HG03064 (cell line): ENCODE measurements around the gene DSCAML1.

Experiments used
- ATAC-seq: cut with Tn5 transposase; IDR thresholded peaks from one replicate; pipeline ENCODE4 v1.9.1; 2021; ENCODE audit warnings: low read depth; ENCODE audit not compliant: unreplicated experiment

The DSCAML1 gene

DNA sequence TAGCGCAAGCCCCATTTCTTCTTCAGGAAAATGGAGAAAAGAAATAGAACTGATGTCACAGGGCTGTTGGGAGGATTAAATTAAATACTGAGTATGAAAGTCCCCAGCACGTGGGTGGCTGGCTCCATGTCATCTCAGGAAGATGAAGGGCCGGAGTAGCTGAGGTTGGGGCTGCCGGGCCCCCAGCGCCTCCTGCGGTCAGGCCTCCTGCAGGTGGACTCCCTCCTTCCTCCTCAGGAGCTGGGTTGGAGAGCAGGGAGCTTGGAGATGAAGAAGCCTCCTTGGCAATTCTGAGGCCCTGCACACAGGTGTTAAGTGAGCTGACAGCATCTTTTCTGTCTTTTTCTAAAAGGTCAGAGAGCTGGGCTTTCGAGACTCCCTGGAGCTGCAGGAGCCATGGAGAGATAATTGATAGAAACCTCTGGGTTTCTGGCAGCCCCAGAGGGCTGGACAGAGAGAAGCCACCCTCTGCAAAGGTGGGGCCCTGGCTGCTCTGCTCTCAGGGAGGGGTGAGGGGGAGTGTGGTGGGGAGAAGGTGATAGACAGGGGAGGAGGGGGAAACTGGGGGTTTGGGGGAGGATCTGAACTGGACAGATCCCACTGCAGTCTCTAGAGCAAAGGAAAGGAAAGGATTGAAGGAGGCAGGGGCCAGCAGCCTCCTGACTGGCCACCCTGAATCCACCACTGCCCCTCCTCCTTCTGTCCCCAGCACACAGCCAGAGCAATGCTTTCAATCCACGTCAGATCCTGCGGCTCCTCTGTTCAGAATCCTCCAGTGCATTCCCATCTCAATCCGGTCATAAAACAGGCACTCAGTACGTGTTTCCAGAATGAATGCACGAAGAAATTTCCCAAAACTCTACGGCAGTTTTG, 258.5 kb downstream of the DSCAML1 start:
- ATAC-seq: no peak

DNA sequence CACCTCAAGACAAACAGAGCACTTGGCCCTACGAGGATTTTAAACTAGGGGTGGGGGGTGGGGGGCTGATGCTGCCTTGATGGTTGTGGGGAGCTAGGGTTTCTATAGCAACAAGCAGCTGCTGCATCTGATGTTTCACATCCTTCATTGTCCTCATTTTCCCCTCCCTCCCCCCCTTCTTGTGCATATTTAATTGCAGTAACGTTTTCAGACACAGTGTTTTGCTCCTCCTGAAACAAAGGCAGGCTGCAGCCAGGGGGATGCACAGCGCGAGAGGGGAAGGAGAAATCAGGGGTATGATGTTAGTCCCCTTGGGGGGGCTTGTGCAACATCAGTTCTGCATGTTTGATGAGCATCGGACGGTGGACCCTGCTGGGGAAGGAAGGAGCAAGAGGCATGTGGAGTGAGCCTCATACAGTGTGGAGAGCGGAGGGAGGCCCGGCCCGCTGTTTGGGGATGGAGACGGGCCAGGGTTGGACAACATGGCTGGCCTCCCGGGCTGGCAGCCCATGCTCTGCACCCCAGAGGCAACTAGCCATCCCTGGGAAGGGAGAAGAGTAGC, 261.1 kb downstream of the DSCAML1 start:
- no peak for ATAC-seq

DNA sequence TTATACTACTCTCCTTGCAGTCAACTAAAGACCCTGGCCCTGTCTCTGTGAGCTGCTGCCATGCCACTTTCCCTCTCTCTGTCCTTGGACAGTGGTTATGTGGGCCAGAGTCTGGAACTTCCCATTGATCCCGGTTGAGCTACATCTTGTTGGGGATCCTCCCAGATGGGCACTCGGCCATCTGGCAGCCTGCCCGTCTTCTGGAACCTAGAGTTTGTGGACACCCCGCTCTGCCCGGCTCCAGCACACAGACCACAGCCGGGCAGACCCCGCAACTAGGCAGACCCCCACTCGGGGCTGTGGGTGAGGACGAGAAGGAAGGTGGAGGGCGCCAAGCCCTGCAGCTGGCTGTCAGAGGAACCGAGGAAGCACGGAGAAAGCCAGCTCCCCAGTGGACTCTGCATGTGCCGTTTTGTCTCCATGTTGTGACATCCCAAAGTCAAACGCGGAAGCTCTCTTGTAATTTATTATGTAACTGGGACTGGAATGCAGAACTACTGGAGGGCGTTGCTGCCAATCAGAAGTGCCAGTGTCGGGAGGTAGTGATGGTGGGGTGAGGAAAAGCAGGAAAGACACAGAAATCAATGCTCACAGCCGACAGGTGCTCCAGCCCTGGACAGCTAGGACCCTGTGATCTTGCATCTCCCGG, 261.7 kb downstream of the DSCAML1 start:
- no peak for ATAC-seq

DNA sequence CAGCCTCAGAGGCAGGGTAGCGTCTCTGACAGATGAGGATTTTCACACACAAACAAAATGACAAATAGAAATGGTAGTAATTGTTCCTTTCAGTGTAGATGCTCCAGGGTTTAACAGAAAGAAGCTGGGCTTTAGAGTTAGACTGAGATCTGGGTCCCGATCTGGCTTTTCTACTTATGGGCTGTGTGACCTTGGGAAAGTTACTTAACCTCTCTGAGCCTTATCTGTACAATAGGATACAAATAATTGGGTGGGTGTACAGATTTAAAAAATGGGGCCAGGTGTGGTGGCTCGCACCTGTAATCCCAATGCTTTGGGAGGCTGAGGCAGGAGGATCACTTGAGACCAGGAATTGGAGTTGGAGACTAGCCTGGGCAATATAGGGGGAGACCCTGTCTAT, 264.4 kb downstream of the DSCAML1 start:
- ATAC-seq: no peak

DNA sequence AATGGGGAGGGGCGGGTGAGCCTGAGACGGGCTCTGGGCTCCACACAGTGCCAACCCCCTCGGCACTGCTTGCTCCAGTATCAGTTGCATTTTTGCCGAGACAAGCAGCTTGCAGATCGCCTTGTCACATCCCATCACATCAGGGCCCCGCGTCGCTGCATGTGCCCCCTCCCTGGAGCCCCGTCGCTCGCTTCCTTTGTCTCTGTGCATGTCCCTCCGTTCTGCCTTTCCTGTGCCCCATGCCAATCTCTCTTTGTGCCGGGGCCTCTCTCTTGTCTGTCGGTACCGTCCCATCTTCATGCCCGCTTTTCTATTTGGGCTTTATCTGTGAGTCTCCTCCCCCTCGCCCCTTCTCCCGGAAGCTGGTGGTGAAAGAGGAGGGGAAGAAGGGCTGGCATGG, 267.2 kb downstream of the DSCAML1 start:
- no peak for ATAC-seq

DNA sequence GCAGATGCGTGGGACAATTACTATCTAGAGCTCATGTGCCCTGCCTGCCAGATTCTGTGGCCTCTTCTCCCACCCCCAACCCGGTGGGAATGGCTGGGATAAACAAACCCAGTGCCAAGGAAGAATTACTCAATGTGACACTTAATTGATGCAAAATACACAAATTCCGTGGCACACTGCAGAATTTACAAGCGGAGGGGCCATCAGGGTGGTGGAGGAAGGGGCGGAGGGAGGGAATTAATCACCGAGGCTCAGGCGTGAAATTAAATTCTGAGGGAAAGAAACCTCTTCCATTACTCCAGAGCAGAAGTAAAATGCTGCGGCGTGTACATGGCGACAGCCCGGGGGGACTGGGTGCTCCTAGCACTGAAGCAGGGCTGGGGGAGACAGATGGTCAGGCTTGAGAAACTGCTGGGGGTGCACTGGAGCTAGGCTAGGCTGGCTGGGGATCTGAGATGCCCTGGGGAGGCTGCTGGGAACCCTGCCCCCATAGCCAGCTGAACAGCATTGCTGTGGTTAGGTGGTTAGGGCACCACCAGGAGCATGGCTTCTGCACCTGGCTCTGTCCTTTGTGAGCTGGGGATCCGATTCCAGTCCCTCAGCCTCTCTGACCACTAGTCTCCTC, 268.8 kb downstream of the DSCAML1 start:
- no peak for ATAC-seq

DNA sequence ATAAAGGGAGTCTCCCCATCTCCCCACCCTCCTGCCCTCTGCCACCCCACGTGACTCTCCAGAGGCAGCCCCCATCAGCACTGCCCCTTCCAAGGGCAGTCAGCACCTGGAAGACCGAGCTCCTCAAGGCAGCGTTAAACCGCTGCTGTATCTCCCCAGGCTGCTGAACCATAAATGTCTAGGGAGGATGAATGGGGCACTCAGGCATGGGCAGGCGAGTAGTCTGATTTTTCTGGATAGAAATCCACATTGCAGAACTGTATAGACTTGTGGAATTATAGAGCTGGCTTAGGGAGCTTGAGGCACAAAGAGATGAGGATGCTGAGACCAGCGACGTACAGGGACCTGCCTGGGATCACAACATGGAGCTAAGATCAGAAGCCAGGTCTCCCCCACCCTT, 269.7 kb downstream of the DSCAML1 start:
- no peak for ATAC-seq

DNA sequence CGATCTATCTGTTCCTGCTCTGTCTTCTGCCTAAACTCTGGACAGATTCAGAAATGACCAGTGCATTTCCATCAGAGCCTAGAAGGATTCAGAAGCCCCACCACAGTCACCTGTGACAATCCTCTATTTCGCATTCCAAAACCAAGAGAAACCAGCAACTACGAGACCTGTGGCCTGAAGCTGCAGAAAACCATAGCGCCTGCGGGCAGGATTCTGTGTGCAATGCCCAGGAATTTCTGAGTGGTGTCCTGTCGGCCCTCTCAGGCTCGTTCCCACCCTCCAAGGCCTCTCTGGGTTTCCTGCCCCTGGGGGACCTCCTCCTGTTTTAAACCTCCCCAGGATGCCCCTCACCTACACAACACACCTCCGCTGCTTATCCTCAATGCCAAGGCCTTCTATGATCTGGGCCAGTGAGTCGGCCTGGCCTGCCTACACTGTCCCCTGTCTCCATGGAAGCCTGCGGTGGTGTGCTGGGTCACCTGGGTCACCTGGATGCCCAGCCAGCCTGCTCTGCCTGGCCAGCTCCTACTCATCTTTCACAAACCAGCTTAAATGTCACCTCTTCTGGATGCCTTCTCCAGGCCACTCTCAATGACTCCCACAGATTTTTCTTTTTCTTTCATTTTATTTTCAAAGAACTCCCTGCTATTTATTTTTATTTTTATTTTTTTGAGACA, 271.0 kb downstream of the DSCAML1 start:
- ATAC-seq: no peak

DNA sequence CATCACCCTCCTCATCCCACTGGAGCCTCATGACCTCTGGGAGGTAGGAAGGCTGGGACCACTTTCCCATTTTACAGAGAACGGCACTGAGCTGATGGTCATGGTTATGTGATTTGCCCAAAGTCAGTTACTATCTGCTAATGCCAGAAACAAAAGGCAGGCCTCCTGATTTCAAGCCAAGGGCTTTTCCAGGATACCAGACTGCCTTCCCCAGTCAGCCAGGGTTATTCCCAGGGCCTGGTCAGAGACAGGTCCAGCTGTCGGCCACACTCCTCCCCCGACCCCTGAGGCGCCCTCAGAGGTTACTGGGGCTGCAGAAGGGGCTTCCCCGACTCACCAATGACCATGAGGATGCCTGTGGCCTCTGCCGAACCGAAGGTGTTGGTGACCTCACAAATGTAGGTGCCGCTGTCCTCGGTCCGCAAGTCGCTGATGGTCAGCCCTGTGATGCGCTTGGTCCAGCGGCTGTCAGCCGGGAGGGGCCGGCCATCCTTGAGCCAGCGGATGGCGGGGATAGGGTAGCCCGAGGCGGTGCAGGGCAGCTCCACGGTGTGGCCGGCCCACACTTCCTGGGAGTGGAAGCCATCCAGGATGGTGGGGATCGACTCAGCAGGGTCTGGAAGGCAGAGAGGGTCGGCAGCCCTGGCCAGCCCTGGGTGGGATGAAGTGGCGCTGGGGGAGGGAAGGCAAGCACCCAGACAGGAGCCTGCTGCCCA, 272.4 kb downstream of the DSCAML1 start:
- no peak for ATAC-seq

DNA sequence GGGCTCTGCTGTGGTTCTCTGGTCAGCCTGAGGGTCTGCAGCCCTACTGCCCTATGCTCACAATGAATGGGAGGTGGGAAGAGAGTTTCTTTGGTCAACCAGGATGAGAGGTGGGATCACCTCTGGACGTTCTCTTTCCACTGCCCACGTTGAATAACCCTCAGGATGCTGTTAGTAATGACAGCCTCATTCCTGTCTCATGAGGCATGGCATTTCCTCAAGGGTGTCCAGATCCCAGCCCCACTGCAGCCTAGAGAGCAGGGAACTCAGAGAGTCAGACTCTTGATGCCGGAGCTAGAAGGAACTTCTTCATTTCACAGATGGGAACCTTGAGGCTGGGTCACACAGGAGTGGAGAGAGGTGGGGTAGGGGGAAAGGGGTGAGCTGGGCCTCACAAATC, 273.3 kb downstream of the DSCAML1 start:
- no peak for ATAC-seq

DNA sequence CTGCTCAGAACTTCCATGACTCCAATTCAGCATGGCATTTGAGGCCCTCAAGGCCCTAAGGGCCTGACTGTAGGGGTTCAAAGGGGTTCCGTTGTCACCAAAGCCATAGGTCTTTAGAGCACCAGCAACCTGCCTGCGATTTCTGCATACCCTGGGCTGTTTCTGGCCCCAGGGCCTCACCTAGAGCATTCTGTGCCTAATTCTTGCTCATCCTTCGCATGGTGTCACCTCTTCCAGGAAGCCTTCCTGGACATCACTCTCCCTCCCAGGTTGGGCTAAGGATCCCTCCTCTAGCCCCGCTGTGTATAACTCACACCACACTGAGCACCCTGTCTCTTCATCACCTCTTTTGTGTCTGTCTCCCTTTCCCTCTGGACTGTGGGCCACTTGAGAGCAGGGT, 275.0 kb downstream of the DSCAML1 start:
- no peak for ATAC-seq

DNA sequence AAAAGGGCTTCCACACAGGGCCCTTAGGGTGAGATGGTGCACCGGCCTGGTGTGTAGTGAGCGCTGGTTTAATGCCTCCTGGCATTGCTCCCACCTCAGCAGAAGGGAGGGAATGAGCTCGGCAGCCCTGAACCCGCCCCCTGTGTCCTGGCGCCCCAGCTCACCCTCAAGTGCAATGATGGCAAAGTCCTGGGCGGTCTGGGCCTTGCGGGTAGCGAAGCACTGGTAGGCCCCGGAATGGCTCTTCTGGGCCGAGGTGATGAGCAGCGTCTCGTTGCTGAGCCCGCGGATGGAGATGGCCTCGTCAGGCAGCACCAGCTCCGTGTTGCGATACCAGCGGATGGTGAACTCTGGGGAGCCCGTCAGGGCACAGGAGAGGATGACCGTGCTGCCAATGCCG, 276.1 kb downstream of the DSCAML1 start:
- no peak for ATAC-seq

DNA sequence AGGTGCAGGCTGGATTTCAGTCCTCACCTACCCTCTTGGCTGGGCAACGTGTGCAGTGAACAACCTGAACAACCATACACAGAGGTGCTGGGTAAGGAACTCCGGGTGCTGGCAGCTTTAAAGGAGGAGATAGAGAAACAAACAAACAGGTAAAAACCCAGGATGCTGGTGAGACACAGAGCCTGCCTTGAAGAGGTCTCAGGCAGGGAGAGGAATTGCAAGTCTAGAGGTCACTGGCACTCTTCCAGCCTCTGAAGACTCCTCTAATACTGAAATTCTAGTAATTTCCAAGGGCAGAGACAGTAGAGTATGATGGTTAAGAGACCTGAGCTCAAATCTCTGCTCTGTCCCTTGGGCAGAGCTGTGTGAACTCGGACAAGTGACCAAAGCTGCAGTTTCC, 276.8 kb downstream of the DSCAML1 start:
- ATAC-seq: no peak

DNA sequence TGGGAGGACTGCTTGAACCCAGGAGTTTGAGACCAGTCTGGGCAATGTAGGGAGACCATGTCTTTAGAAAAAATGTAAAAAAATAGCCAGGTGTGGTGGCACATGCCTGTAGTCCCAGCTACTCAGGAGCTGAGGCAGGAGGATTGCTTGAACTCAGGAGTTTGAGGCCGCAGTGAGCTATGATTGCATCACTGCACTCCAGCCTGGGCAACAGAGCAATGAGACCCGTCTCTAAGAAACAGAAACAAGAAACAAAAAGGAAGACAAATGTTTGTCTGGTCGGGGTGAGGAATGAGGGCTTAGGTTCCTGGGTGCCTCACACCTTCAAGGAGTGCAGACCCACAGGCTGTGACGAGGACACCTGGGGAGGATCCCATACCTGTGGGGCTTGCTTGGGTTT, 277.4 kb downstream of the DSCAML1 start:
- no peak for ATAC-seq

DNA sequence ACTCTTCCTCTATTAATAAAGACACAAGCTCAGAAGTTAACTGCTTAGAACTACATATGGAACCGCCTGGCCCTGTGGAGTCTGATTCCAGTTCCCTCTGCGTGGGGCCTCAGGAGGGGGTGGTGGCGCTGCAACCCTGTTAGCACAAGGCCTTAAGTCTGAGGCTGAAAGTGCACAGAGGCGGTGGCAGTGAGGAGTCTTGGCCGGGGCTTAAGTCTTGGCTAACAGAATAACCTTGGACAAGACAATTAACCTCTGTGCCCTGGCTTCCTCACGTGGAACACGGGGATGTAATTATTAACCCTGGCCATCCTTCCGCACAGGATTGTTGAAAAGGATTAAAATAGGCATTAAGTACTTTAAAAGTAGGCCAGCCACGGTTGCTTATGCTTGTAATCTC, 277.8 kb downstream of the DSCAML1 start:
- no peak for ATAC-seq

DNA sequence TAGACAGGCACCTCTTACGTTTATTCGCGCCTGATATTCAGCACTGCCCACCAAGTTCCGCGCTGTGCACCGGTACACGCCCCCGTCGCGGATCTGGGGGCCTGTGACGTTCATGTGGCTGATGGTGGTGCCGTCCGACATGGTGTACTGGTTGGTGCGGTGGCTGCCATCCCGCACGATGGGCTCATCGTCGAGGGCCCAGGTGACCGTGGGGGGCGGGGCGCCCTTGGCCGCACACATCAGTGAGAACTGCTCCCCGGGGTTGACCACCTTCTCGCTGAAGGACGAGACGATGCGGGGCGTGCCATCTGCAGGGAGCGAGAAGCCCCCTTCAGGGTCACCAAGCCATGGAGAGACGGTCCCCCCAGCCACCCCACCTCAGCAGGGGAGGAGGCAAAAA, 278.6 kb downstream of the DSCAML1 start:
- no peak for ATAC-seq

DNA sequence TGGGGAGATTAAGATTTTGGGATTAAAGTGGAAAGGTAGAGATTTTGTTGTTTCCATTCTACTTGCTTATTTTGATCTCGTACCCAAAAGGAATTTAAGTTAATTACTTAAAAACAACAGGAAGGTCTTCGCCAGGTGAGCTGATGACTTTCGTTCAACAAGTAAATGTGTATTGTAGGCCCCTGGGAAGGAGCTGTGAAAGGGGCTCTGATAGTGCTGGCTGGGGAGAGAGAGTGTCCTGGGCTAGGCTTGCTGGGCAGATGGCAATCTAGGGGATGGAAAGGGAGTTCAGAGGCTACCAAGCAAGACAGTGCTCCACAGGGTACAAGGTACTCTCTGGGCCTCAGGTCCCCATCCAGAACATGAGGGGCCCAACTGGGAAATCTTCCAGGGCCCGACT, 279.9 kb downstream of the DSCAML1 start:
- ATAC-seq: no peak

DNA sequence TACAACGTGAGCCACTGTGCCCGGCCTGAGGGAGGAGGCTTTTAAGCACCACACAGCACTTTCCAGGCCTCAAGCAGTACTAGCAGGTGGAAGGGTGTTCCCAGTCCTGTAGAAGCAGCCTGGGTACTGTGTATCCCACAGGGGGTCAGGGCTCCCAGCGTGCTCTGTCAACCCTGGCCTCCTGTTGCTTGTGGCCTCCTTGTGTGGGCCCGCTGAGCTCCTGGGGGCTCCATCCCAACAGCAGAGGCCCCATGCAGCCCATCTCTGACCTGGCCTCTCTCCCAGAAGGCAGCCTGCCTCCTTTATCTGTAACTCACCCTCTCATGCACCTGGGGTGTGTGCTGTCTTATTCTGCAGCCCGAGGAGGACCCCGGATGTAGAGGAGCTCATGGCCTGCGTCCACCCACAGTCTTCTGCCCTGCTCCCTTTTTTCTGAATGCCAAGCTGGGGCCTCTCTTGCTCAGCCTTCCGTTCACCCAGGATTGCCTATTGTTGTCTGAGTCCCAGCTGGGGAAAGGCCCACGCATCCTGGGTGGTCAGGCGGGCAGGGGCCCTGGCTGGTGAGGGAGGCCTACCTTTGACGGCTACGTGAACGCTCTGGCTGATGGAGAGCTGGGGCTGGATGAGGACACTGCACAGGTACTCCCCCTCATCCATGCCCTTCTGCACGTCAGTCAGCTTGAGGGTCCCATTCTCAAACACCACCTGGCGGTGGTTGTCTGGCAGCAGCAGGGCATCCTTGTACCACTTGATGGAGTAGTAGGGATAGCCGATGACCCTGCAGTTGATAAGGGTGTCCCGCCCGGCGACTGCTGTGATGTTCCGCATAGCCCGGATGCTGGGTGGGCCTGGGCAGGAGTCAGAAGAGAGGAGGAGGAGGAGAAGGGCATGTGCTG, 280.9 kb downstream of the DSCAML1 start:
- no peak for ATAC-seq

DNA sequence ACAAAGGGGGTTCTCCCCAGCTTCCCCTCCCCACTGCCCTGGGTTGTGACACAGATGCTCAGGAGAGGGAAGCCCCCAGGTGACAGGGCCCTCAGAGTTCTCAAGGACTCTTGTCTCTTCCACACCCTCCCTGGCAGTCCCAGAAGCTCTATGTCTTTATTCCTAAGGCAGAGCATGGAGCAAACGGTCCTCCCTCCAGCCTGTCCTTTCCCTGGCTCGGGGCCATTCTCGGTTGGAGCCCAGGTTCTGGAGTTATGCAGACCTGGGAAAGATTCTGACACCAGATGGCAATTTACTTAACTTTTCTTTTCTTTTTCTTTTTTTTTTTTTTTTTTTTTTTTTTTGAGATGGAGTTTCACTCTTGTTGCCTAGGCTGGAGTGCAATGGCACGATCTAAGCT, 282.8 kb downstream of the DSCAML1 start:
- ATAC-seq: no peak
